GM10248 (cell line): ENCODE results near the gene STARD8.
"Not testable (repeated sequence)": the region's sequence is repeated elsewhere in the genome, so short reads cannot be mapped to it uniquely, and the experiment has no call there.

ENCODE experiments used
- CTCF ChIA-PET: fragments of 300-600 bp; sonication (Branson Sonifier 250); formaldehyde crosslinking; extraction: SDS; loops from one replicate; lab custom pipeline; 2021; ENCODE audit warnings: antibody characterized with exemption; lab: Yijun Ruan, JAX
- POLR2A ChIA-PET: fragments of 350-650 bp; sonication (Branson Sonifier 250); formaldehyde crosslinking; extraction: SDS; loops from one replicate; lab custom pipeline; 2020; ENCODE audit warnings: antibody characterized with exemption; lab: Yijun Ruan, JAX
- DNase-seq: peaks from one replicate; pipeline ENCODE4 v3.0.0; 2012; ENCODE audit errors: extremely low spot score
- TF ChIP-seq, protein P1 (sequence below): IDR thresholded peaks from 2 replicates; pipeline ENCODE4 v1.5.1; 2012; ENCODE audit warnings: mild to moderate bottlenecking, low read depth; ENCODE audit errors: extremely low read depth, missing control alignments, control extremely low read depth

The STARD8 gene

DNA sequence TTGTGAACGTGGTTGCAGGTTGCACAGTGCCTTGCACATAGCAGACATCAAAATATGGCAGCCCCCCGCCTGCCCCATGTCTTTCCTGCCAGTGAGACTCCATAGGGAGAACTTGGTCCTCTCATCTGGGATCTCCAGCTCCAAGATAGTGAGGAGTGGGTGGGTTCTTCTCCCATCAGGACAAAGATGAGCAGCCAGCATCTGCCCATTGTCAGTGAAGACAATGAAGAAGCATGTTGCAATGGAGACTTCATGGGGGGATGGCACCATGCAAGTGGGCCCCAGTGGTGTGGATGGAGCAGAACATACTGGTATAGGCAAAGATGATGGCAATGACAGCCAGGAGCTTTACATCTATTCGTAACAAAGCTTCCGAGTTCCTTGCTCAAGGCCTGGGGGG is 80.2 kb downstream of the STARD8 start:
- TF ChIP-seq, protein P1, sequence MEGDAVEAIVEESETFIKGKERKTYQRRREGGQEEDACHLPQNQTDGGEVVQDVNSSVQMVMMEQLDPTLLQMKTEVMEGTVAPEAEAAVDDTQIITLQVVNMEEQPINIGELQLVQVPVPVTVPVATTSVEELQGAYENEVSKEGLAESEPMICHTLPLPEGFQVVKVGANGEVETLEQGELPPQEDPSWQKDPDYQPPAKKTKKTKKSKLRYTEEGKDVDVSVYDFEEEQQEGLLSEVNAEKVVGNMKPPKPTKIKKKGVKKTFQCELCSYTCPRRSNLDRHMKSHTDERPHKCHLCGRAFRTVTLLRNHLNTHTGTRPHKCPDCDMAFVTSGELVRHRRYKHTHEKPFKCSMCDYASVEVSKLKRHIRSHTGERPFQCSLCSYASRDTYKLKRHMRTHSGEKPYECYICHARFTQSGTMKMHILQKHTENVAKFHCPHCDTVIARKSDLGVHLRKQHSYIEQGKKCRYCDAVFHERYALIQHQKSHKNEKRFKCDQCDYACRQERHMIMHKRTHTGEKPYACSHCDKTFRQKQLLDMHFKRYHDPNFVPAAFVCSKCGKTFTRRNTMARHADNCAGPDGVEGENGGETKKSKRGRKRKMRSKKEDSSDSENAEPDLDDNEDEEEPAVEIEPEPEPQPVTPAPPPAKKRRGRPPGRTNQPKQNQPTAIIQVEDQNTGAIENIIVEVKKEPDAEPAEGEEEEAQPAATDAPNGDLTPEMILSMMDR, result no peak
- CTCF ChIA-PET, result interaction anchor here (1.6 kb wide), 1 partner anchor 17 kb away, joined by 5 read pairs; no protein-coding TSS in a partner anchor
- DNase-seq, result no peak
- POLR2A ChIA-PET, result no interaction called here

DNA sequence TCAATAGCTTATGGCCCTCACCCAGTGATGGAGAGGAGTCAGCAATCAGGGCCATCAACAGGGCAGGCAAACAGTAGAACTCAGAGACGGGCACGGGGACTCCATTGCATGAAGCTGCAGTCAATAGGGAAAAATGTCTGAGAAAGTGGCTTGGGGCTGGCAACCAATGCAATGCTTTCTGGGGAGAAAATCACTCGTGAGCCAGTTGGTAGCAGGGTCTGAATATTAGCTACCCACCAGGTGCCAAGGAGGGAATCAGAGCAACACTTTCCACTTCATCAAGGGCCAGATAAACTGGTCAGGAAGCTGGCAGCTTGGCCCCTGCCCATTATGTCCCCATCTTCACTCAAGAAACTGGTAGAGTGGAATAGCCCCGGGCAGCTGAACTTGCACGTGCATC is 80.7 kb downstream of the STARD8 start:
- ChIA-PET CTCF (interaction anchor here (1.6 kb wide), 1 partner anchor 18 kb away, joined by 5 read pairs; no protein-coding TSS in a partner anchor), POLR2A (no interaction called here)
- no peak for DNase-seq
- TF ChIP-seq, protein P1, result no peak

DNA sequence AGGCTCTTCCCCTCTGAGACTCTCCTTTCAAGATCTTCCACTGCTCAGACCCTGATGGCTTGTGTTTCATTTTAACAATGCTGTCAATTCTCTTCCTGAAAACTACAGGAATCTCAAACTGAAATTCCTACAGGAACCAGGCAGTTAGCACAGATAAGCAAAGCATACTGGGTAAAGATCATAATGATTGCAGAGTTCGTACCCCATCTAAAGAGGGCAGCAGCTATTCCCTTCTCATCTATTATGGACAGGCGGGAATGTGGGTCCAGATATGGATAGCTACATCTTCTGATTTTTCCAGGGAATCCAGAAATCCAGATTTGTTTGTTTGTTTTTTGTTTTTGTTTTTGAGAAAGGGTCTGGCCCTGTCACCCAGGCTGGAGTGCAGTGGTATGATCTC is 83.8 kb downstream of the STARD8 start:
- TF ChIP-seq, protein P1, result no peak
- POLR2A ChIA-PET, result no interaction called here
- CTCF ChIA-PET, result interaction anchor here (1.0 to 3.7 kb wide), 3 partner anchors 37 to 491 kb away, joined by 3 to 24 read pairs (median 3); no protein-coding TSS in a partner anchor
- no peak for DNase-seq

DNA sequence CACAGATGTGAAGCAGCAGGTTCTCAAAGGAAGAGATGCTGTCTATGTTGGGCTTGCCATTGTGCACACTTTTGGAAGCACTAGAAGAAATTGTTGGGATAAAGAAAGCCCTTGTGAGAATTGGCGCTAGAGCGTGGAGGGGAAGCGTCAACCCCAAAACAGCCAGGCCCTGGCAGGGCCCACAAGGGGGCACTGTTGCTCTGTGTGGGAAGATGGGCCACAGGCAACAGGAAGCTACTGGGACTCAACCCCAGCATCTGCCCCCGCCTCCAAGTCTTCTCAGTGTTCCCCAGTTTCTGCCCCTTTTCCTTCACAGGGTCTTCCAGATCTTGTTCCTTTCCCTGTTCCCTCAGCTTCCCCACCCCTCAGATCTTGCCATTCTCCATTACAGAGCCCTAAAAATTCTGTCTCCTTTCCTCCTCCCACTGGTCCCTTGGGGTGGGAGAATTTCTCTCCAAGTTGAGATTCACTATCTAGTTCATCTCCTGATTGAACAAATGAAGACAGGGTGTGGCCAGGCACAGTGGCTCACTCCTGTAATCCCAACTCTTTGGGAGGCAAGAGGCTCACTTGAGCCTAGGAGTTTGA is 85.5 kb downstream of the STARD8 start:
- TF ChIP-seq, protein P1, result peak; percentile 51
- CTCF ChIA-PET, result interaction anchor here (0.7 to 3.7 kb wide), 15 partner anchors 11 to 654 kb away, joined by 3 to 24 read pairs (median 4); no protein-coding TSS in a partner anchor
- peak; percentile 68 for DNase-seq
- POLR2A ChIA-PET, result no interaction called here

DNA sequence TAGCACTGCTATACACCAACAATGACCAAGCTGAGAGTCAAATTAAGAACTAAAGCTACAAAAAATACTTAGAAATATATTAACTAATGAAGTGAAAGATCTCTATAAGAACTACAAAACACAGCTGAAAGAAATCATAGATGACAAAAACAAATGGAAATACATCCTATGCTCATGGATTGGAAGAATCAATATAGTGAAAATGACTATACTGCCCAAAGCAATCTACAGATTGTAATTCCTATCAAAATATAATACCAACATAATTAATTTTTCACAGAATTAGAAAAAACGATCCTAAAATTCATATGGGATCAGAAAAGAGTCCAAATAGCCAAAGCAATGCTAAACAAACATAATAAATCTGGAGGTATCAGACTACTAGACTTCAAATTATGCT is 87.8 kb downstream of the STARD8 start:
- ChIA-PET POLR2A (no interaction called here), CTCF (interaction anchor here (1.5 kb wide), 1 partner anchor 487 kb away, joined by 3 read pairs; no protein-coding TSS in a partner anchor)

DNA sequence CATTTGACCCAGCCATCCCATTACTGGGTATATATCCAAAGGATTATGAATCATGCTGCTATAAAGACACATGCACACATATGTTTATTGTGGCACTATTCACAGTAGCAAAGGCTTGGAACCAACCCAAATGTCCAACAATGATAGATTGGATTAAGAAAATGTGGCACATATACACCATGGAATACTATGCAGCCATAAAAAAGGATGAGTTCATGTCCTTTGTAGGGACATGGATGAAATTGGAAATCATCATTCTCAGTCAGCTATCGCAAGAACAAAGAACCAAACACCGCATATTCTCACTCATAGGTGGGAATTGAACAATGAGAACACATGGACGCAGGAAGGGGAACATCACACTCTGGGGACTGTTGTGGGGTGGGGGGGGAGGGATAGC is 94.4 kb downstream of the STARD8 start:
- CTCF ChIA-PET, POLR2A ChIA-PET: not testable (repeated sequence)

More for the DNA sequence above, 87.8 kb downstream of the STARD8 start:
- no peak for DNase-seq
- TF ChIP-seq, protein P1, result no peak

DNA sequence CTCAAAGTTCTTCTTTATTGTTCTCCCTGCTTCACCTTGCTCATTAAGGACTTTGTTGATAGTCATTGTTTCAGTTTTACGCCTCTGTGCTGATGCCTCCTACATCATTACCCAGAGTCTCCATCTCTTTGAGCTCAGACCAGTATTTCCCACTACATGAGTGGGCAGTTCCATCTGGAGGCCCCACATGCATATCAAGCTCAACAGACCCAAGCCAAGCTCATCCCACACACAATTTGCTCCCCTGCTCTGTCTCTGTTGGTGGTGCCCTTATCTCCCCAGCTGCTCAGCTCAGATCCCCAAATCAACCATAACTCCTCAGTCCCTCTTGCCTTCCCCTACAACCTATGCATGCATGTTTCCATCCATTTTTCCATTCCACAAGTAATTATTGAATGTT is 96.3 kb downstream of the STARD8 start:
- POLR2A ChIA-PET, result no interaction called here
- DNase-seq, result no peak
- CTCF ChIA-PET, result interaction anchor here (1.9 kb wide), 1 partner anchor 11 kb away, joined by 7 read pairs; no protein-coding TSS in a partner anchor
- TF ChIP-seq, protein P1, result no peak

More for the DNA sequence above, 94.4 kb downstream of the STARD8 start:
- not testable (repeated sequence) for DNase-seq
